Body of pancreas (tissue), 4 donors: Measurements from ENCODE around the gene UNC93B1. TPM values are rescaled to one million over a fixed set of nuclear protein-coding genes. Genes with fewer than 3 reads are reported as not detected.

Experiments used
- ATAC-seq: fragments of 150-250 bp; one replicate; pipeline ENCODE4 v1.9.1; 2016
- DNase-seq, 4 donors: peaks; one replicate each; pipeline ENCODE4 v3.0.0-alpha.2; 2019
- H3K27ac ChIP-seq, 4 donors: fragments of 200-600 bp; sonication (generic); 1 replicate in 3 of 4; 2 replicates in 1 of 4; pipeline versions ENCODE4 v1.5.1 to v1.6.1; 2016 to 2019; ENCODE audit warnings: mild to moderate bottlenecking in 1 of 4, mixed read lengths in 1 of 4, moderate library complexity in 1 of 4
- H3K27me3 ChIP-seq, 2 donors: fragments of 200-600 bp; sonication (generic); one replicate each; pipeline ENCODE4 v1.6.0; 2016; ENCODE audit warnings: mild to moderate bottlenecking in 1 of 2
- H3K36me3 ChIP-seq, 2 donors: fragments of 200-600 bp; sonication (generic); replicated peaks in 1 of 2; 2 replicates each; pipeline ENCODE4 v1.5.1; 2016; ENCODE audit warnings: low read depth in 2 of 2; ENCODE audit not compliant: insufficient read depth in 1 of 2
- H3K4me1 ChIP-seq: fragments of 200-600 bp; sonication (generic); one replicate; pipeline ENCODE4 v1.6.0; 2016
- H3K4me3 ChIP-seq, 2 donors: fragments of 200-600 bp; sonication (generic); 1 replicate in 1 of 2; 2 replicates in 1 of 2; pipeline ENCODE4 v1.5.1; 2016 to 2019
- H3K9me3 ChIP-seq, 3 donors: fragments of 200-600 bp; sonication (generic); 1 replicate in 2 of 3; 2 replicates in 1 of 3; pipeline ENCODE4 v1.5.1; 2016
- CTCF ChIP-seq, 7 experiments: fragments of 450-650 bp in 4 of 7; fragments of 200-600 bp in 3 of 7; sonication (generic) in 3 of 7; IDR thresholded peaks; one replicate each; pipeline ENCODE4 v1.5.1; 2016 to 2019; ENCODE audit warnings: antibody characterized with exemption in 7 of 7
- POLR2A ChIP-seq, 3 donors: fragments of 450-650 bp; IDR thresholded peaks; one replicate each; pipeline ENCODE4 v1.6.1; 2016; ENCODE audit warnings: antibody characterized with exemption in 3 of 3, mild to moderate bottlenecking in 2 of 3
- WGBS, 2 donors: methylation state at CpG; one replicate each; pipeline ENCODE4 v1.1.5; 2017; 5-methylcytosine and 5-hydroxymethylcytosine counted together
- intact Hi-C: fragments of 100-400 bp; cut with DNase I; formaldehyde crosslinking; loops from one replicate; pipeline ENCODE4 v1.15.1; 2023
- total RNA-seq, 2 donors: library from RNA; depleted of rRNA; stranded (reverse); fragments of >200 nt; gene quantifications; one replicate each; pipeline ENCODE4 v1.1.0, GENCODE V29; 2016

UNC93B1 gene
- total RNA-seq, 2 donors from 2014 or later: 33.9 to 40.5 TPM

- TF ChIP-seq CTCF (IDR thresholded peaks at IDR 0.05) (no peak), POLR2A (IDR thresholded peaks at IDR 0.05) (no peak)
- H3K27ac ChIP-seq: peak overlapping the region; percentile 39 to 72 (median 56)
- ATAC-seq (no peak), DNase-seq (peak in 1 of 4 donors; percentile 26)
- H3K9me3 ChIP-seq: no peaks in the 10 kb centered on the region
- peaks cover 41% of the 10 kb centered on the region for H3K4me1 ChIP-seq
- intact Hi-C loops: no loop called here
- H3K27me3 ChIP-seq: no peaks in the 10 kb centered on the region
- H3K4me3 ChIP-seq: no peak overlapping the region
- WGBS, 2 donors: 90 to 94% methylated on average over 5 to 16 of the region's 18 CpGs
- peaks cover 0 to 21% of the 10 kb centered on the region in 2 donors for H3K36me3 ChIP-seq
Measured at GRCh38 chr11:68050371-68050841, 46.5 kb upstream of the UNC93B1 start.

GRCh38 chr11:68049509-68050370 lies 45.8 kb upstream of the UNC93B1 start:
- no peak overlapping the region for H3K4me3 ChIP-seq
- peaks cover 2 to 24% of the 10 kb centered on the region in 2 donors for H3K36me3 ChIP-seq
- intact Hi-C loops: no loop called here
- DNase-seq (peak; percentile 58 to 80 (median 70)), ATAC-seq (peak; percentile 43)
- H3K9me3 ChIP-seq: no peaks in the 10 kb centered on the region
- peaks cover 42% of the 10 kb centered on the region for H3K4me1 ChIP-seq
- peak overlapping the region; percentile 39 to 72 (median 54) for H3K27ac ChIP-seq
- H3K27me3 ChIP-seq: no peaks in the 10 kb centered on the region
- TF ChIP-seq CTCF (IDR thresholded peaks at IDR 0.05) (peak in 1 of 7 experiments; percentile 4), POLR2A (IDR thresholded peaks at IDR 0.05) (no peak)
- 64 to 66% methylated on average over 11 to 40 of the region's 40 CpGs for whole genome bisulfite sequencing, 2 donors

GRCh38 chr11:68048681-68049508 lies 45.0 kb upstream of the UNC93B1 start:
- WGBS, 2 donors: 79 to 92% methylated on average over 13 to 35 of the region's 35 CpGs
- Histone ChIP-seq H3K4me3 (no peak overlapping the region), H3K27ac (peak overlapping the region; percentile 39 to 72 (median 54)), H3K36me3 (peaks cover 7 to 28% of the 10 kb centered on the region in 2 donors), H3K27me3 (no peaks in the 10 kb centered on the region), H3K9me3 (no peaks in the 10 kb centered on the region), H3K4me1 (peaks cover 51% of the 10 kb centered on the region)
- TF ChIP-seq POLR2A (IDR thresholded peaks at IDR 0.05): no peak
- no peak for TF ChIP-seq CTCF (IDR thresholded peaks at IDR 0.05)
- intact Hi-C loops: no loop called here
- DNase-seq (no peak), ATAC-seq (no peak)

- Histone ChIP-seq H3K27ac (peak overlapping the region in 3 of 4 donors; percentile 71 to 79 (median 72)), H3K27me3 (no peaks in the 10 kb centered on the region), H3K4me1 (peaks cover 63% of the 10 kb centered on the region), H3K9me3 (no peaks in the 10 kb centered on the region), H3K4me3 (no peak overlapping the region), H3K36me3 (peaks cover 7 to 26% of the 10 kb centered on the region in 2 donors)
- no peak for TF ChIP-seq CTCF (IDR thresholded peaks at IDR 0.05)
- ATAC-seq (no peak), DNase-seq (no peak)
- intact Hi-C loops: no loop called here
- WGBS, 2 donors: 81 to 87% methylated on average over 28 to 34 of the region's 37 CpGs
Measured at GRCh38 chr11:68047437-68048290, 43.8 kb upstream of the UNC93B1 start.
